GM21360 (cell line): ENCODE data around the gene LIMS3.
"Not testable (repeated sequence)": the region's sequence is repeated elsewhere in the genome, so short reads cannot be mapped to it uniquely, and the experiment has no call there.

Experiments
- ATAC-seq: cut with Tn5 transposase; IDR thresholded peaks from one replicate; pipeline ENCODE4 v1.9.1; 2021; ENCODE audit warnings: mild to moderate bottlenecking, moderate library complexity; ENCODE audit not compliant: unreplicated experiment

Gene LIMS3

GRCh38 chr2:109921543-109922384 lies 23.3 kb downstream of the LIMS3 start:
- not testable (repeated sequence) for ATAC-seq

DNA sequence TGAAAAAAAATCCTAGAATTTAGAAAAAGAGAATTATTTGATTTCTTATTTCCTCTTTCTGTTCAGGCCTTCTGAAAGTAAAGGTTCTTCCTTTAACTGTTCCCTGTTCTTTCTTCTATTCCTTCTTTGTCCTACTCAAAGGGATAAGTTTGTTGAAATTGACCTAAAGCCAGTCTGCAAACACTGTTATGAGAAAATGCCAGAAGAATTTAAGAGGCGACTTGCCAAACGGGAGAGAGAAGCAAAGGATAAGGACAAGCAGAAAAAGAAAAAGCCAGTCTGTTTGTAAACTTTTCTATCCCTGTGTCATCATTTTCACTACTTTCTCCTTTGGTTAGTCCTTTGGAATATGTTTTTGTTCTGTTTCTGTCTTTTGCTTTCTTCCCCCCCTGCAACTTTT lies 26.0 kb downstream of the LIMS3 start:
- not testable (repeated sequence) for ATAC-seq

DNA sequence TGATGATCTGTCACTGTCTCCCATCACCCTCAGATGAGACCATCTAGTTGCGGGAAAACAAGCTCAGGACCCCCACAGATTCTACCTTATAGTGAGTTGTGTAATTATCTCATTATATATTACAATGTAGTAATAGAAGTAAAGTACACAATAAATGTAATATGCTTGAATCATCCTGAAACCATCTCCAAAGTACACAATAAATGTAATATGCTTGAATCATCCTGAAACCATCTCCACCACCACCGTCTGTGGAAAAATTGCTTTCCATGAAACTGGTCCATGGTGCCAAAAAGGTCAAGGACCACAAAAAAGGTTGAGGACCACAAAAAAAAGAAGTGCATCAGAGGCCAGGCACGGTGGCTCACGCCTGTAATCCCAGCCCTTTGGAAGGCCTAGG lies 29.3 kb downstream of the LIMS3 start:
- not testable (repeated sequence) for ATAC-seq

DNA sequence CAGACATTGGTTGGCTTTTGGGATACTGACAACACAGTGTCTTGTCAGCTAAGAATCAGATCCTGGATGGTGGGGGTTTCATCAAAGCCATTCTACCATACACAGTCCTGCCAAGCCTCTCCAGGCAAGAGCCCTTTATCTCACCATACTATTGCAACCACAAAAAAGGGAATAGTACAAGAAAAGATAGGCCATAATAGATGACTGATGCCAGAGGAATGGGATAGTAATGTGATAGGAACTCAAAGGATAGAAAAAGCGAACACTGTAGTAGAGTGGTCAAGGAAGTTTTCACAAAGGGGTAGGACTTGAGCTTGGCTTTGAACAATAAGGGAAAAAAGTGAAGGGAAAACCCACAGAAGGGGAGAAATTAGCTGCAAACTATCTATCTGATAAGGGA lies 30.7 kb downstream of the LIMS3 start:
- not testable (repeated sequence) for ATAC-seq

- ATAC-seq: not testable (repeated sequence)
Observed at GRCh38 chr2:109936534-109936933, 38.0 kb downstream of the LIMS3 start.

DNA sequence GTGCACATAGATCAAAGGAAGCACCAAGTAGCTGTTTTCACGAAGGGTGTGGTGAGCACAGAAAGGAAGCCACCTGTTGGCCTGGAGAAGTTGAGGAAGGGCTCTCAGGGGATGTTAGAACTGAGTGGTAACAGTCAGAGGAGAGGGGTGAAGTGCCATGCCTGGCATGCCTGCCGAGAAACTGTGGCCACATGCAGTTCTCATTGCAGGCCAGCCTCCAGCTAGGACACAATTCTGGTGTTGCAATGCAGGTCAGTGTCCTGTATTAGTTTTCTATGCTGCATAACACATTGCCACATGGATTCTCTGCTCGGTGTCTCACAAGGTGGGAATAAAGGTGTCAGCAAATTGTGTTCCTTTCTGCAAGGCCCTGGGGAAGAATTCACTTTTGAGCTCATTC lies 46.9 kb downstream of the LIMS3 start:
- not testable (repeated sequence) for ATAC-seq

- ATAC-seq: not testable (repeated sequence)
Observed at GRCh38 chr2:109947262-109947958, 48.9 kb downstream of the LIMS3 start.

- not testable (repeated sequence) for ATAC-seq
Observed at GRCh38 chr2:109947959-109948520, 49.6 kb downstream of the LIMS3 start.

DNA sequence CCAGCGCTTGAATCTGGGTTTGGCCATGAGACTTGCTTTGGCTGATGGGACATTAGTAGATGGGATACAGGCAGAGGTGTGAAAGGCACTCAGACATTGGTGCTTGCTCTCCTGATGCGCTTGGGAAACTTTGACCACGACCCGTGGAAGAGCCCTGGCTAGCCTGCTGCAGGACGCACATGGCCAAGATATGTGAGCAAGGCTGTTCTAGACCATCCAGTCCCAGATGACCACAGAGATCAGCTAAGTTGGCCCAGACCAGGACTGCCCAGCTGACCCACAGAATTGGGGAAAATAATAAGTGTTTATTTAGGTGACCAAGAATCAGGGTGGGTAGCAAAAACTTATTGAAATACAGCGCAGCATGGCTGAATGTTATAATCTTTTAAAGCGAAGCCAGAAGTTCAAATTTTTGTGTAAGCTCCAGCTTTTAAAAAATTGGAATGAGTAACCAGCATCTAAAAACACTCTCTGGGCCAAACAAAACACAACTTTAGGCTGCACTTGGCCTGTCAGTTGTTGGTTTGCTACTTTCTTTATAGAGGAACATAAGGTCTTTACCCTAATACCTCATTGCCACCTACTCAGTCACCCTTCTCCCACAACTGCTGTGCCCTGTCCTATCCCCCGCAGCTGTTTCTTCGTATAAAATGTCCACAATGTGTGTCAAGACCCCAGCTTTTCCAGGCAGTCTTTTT lies 51.8 kb downstream of the LIMS3 start:
- not testable (repeated sequence) for ATAC-seq

- ATAC-seq: not testable (repeated sequence)
Observed at GRCh38 chr2:109963942-109964341, 65.5 kb downstream of the LIMS3 start.

DNA sequence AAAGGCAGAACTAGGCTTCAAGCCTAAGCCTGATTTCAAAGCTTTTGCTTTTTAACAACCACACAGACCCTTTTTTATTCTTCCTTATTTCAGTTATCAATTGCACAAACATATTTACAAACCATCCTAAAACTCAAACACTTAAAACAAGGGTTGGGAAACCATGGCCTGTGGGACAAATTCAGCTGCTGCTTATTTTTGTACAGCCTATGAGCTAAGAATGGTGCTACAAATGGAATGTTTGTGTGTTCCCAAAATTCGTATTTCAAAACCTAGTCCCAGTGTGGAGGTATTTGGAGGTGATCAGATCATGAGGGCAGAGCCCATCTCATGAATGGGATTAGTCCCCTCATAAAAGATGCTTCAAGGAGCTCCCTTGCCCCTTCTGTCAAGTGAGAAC lies 67.0 kb downstream of the LIMS3 start:
- not testable (repeated sequence) for ATAC-seq

GRCh38 chr2:109966107-109966736 lies 67.7 kb downstream of the LIMS3 start:
- ATAC-seq: not testable (repeated sequence)

GRCh38 chr2:109966858-109967257 lies 68.4 kb downstream of the LIMS3 start:
- ATAC-seq: not testable (repeated sequence)

- not testable (repeated sequence) for ATAC-seq
Observed at GRCh38 chr2:109969864-109970263, 71.4 kb downstream of the LIMS3 start.

- not testable (repeated sequence) for ATAC-seq
Observed at GRCh38 chr2:109971710-109972109, 73.2 kb downstream of the LIMS3 start.
